HepG2 (cell line): ENCODE measurements around the gene PCGF2.
"Not testable (repeated sequence)": the region's sequence is repeated elsewhere in the genome, so short reads cannot be mapped to it uniquely, and the experiment has no call there.

ENCODE experiments used
- KAT8 ChIP-seq: IDR thresholded peaks from 2 replicates; pipeline ENCODE4 v1.6.1; 2016; ENCODE audit warnings: missing genetic modification reagents, missing compliant biosample characterization
- NFATC3 ChIP-seq: sonication (generic); formaldehyde crosslinking; IDR thresholded peaks from 2 replicates; pipeline ENCODE4 v1.5.1; 2020; ENCODE audit warnings: mild to moderate bottlenecking, missing genetic modification reagents
- ZNF646 ChIP-seq: sonication (generic); formaldehyde crosslinking; IDR thresholded peaks from 2 replicates; pipeline ENCODE4 v1.9.0; 2021; ENCODE audit warnings: mild to moderate bottlenecking, missing genetic modification reagents
- ZNF773 ChIP-seq: sonication (generic); formaldehyde crosslinking; IDR thresholded peaks from 2 replicates; pipeline ENCODE4 v1.4.0; 2020; ENCODE audit warnings: missing genetic modification reagents, borderline replicate concordance
- TF ChIP-seq, protein P1 (sequence below): sonication (generic); formaldehyde crosslinking; IDR thresholded peaks from 2 replicates; pipeline ENCODE4 v1.5.0; 2020; ENCODE audit warnings: mild to moderate bottlenecking, missing genetic modification reagents, moderate library complexity

DNA sequence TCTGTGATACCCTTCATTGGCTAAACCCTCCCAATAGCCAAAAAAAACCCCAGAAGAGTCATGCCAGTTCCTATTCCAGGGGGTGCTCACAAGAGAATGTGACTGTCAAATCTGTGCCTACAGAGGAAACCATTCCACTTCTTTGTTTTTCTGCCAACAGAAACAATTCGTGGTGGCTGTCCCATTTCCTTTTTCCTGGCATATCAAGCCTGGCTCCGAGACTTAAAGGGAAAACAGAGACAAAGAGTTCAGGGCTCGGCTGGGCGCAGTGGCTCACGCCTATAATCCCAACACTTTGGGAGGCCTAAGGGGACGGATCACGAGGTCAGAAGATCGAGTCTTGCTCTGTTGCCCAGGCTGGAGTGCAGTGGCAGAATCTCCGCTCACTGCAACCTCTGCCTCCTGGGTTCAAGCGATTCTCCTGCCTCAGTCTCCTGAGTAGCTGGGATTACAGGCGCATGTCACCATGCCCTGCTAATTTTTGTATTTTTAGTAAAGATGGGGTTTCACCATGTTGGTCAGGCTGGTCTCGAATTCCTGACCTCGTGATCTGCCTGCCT lies 42.1 kb upstream of the PCGF2 start:
- TF ChIP-seq KAT8, NFATC3, ZNF646, ZNF773 (CRISPR knock-in tag): not testable (repeated sequence)
- TF ChIP-seq, protein P1, sequence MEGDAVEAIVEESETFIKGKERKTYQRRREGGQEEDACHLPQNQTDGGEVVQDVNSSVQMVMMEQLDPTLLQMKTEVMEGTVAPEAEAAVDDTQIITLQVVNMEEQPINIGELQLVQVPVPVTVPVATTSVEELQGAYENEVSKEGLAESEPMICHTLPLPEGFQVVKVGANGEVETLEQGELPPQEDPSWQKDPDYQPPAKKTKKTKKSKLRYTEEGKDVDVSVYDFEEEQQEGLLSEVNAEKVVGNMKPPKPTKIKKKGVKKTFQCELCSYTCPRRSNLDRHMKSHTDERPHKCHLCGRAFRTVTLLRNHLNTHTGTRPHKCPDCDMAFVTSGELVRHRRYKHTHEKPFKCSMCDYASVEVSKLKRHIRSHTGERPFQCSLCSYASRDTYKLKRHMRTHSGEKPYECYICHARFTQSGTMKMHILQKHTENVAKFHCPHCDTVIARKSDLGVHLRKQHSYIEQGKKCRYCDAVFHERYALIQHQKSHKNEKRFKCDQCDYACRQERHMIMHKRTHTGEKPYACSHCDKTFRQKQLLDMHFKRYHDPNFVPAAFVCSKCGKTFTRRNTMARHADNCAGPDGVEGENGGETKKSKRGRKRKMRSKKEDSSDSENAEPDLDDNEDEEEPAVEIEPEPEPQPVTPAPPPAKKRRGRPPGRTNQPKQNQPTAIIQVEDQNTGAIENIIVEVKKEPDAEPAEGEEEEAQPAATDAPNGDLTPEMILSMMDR (CRISPR knock-in tag): not testable (repeated sequence)
